H7 (cell line): ENCODE data around the gene RIPK3. TPM values are rescaled to one million over a fixed set of nuclear protein-coding genes. Genes with fewer than 3 reads are reported as not detected.
"Not testable (repeated sequence)": the region's sequence is repeated elsewhere in the genome, so short reads cannot be mapped to it uniquely, and the experiment has no call there.

Experiments
- DNase-seq: peaks from one replicate; pipeline ENCODE4 v3.0.0; 2012
- H3K27me3 ChIP-seq: 2 replicates; pipeline ENCODE4 v1.6.0; 2011; ENCODE audit warnings: mild to moderate bottlenecking, low read length; ENCODE audit not compliant: control insufficient read depth, insufficient read depth
- H3K36me3 ChIP-seq: replicated peaks from 2 replicates; pipeline ENCODE4 v1.5.1; 2011; ENCODE audit warnings: low read length; ENCODE audit not compliant: control insufficient read depth, insufficient read depth
- H3K4me3 ChIP-seq: 2 replicates; pipeline ENCODE4 v1.5.1; 2011; ENCODE audit warnings: low read depth, mild to moderate bottlenecking, control low read depth, low read length, moderate library complexity; ENCODE audit not compliant: insufficient read depth
- total RNA-seq: library from RNA; depleted of rRNA; stranded (reverse); fragments of >200 nt; shearing (Covaris generic); gene quantifications from 2 replicates; pipeline ENCODE4 v1.2.3, GENCODE V29; 2014

The RIPK3 gene
- total RNA-seq, 1 experiment from 2014 or later = not detected

DNA sequence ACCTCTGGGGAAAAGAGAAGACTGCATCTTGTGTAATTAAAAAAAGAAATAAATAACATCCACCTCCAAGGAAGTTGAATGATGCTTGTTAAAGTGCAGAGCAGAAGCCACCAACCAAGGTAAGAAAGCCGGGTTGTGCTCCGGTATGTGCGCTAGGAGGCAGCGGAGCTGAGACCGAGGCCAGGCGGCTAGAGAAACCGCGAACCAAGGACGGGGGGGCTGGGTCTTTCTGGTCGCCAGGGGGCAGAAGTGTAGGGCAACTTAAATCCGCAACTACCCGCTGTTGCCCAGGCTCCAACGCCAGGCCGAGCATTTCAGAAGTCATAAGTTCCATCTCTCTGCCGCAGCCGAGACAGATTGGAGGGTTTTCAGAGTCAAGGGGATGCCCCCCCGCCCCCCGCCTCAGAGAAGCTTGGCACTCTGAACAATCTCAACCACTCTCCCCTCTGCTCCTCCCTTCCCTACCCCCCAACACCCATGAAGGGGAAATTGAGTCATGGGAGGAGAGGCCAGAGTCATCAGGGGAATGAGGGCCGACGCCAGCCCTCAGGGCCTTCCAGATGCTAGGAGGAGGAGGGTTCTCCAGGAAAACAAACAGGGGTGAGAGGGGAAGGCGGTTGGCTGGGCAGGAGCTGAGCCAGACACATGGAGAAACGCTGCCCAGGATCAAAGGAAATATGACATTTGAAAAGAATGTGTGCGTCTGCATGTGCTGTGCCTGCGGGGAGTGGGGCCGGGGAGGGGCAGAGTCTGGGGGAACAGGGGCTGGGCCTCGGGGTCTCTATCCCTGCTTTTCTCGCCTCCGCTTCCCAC, 26.0 kb upstream of the RIPK3 start:
- Histone ChIP-seq H3K36me3 (no peaks in the 10 kb centered on the region), H3K4me3 (peak overlapping the region; percentile 62), H3K27me3 (peaks cover 16% of the 10 kb centered on the region)
- peak; percentile 78 for DNase-seq

DNA sequence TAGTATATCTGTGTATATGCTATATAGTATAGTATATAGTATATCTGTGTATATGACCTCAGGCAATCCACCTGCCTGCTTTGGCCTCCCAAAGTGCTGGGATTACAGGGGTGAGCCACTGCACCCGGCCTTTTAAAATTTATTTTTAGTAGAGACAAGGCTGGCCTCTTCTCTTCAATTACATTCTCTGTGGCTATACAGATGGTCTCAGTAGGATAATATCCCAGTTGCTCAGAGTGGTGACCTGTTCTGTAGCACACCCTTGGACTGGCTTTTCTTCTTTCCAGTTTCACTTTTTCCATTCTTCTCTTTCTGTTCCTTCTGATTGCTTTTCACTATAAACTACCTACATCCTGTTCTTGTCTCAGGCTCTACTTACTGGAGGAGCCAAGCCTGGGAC, 25.1 kb upstream of the RIPK3 start:
- peaks cover 16% of the 10 kb centered on the region for H3K27me3 ChIP-seq
- DNase-seq = no peak

DNA sequence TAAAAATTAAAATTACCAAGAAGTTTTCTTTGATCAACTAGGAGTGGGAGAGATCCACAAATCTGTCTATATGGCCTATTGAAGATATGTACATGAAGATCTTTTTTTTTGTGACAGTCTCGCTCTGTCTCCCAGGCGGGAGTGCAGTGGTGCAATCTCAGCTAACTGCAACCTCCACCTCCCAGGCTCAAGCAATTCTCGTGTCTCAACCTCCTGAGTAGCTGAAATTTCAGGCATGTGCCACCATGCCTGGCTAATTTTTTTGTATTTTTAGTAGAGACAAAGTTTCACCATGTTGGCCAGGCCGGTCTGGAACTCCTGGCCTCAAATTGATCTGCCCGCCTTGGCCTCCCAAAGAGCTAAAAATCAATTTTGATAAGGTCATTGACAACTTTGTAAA, 23.6 kb upstream of the RIPK3 start:
- Histone ChIP-seq H3K27me3 (peaks cover 9% of the 10 kb centered on the region), H3K4me3 (no peak overlapping the region), H3K36me3 (no peaks in the 10 kb centered on the region)
- DNase-seq = no peak

More for the DNA sequence above, 25.1 kb upstream of the RIPK3 start:
- no peaks in the 10 kb centered on the region for H3K36me3 ChIP-seq
- H3K4me3 ChIP-seq = no peak overlapping the region

DNA sequence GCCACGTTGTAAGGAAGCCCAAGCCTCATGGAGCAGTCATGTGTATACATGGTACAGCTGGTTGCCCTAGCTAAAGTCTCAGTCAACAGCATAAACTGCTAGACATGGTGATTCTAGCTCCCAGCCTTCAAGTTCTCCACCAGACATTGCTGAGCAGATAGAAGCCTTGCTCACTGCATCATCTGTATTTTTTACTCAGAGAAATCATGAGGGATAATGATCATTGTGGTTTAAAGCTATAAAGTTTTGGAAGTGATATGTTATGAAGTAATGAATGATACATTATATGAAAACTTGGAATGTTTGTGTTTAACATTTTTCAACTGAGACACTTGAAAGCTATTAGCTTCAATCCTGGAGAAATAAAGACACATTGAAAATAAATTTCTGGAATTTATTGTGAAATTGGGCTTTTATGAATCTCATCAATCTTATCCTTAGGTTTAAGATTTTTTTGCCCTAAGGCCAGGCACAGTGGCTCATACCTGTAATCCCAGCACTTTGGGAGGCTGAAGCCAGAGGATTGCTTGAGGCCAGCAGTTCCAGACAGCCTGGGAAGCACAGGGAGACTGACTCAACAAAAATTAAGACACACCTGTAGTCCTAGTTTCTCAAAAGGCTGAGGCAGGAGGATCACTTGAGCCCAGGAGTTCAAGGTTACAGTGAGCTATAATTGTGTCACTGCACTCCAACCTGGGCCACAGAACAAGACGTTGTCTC, 22.6 kb upstream of the RIPK3 start:
- no peak for DNase-seq
- Histone ChIP-seq H3K4me3 (no peak overlapping the region), H3K36me3 (no peaks in the 10 kb centered on the region), H3K27me3 (peaks cover 9% of the 10 kb centered on the region)

DNA sequence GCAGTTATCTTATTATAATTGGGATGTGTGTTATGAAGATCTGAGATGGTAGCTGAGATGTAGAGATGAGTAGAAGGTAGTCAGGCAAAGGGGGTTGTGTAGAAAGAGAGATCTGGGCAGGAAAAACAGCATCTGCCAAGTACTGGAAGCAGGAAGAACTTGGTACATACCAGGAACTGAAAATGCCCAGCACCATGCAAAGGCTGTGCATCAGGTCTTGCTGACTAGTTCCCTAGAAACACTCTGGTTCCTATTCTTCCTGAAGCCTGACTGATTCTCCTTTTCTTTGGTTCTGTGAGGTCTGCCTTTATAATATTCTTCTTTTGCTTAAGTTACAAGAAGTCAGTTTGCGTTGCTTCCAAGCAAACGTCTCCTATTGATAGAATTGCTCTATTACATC, 21.5 kb upstream of the RIPK3 start:
- peaks cover 9% of the 10 kb centered on the region for H3K27me3 ChIP-seq

DNA sequence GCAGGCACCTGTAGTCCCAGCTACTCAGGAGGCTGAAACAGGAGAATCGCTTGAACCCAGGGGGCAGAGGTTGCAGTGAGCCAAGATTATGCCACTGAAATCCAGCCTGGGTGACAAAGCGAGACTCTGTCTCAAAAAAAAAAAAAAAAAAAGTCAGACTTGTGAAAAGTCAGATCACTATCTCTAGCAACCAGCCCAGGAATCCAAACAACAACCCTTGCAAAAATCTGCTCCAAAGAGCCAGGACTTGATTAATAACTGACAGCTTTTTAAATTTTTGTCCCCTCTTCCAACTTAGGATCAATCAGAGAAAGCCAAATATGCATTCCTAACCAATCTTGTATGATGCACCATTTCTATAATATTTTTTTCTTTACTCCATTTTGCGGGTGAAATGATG, 20.5 kb upstream of the RIPK3 start:
- DNase-seq = no peak
- Histone ChIP-seq H3K36me3 (no peaks in the 10 kb centered on the region), H3K27me3 (peaks cover 4% of the 10 kb centered on the region)

More for the DNA sequence above, 21.5 kb upstream of the RIPK3 start:
- Histone ChIP-seq H3K4me3 (no peak overlapping the region), H3K36me3 (no peaks in the 10 kb centered on the region)
- no peak for DNase-seq

DNA sequence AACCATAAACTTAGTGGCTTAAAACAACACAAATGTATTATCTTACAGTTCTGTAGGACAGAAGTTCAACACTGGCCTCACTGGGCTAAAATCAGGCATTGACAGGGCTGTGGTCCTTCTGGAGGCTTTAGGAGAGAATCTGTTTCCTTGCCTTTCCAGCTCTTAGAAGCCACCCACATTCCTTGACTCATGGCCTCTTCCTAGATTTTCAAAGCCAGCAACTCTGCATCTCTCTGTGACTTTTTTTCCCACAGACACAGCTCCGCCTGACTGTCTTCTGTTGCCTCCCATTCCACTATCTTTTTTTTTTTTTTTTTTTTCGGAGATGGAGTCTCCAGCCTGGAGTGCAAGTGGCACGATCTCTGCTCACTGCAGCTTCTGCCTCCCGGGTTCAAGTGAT, 16.4 kb upstream of the RIPK3 start:
- Histone ChIP-seq H3K36me3 (no peaks in the 10 kb centered on the region), H3K27me3 (peaks cover 9% of the 10 kb centered on the region; the same call in 1 of the 2 replicates), H3K4me3 (no peak overlapping the region)
- no peak for DNase-seq

More for the DNA sequence above, 20.5 kb upstream of the RIPK3 start:
- no peak overlapping the region for H3K4me3 ChIP-seq

DNA sequence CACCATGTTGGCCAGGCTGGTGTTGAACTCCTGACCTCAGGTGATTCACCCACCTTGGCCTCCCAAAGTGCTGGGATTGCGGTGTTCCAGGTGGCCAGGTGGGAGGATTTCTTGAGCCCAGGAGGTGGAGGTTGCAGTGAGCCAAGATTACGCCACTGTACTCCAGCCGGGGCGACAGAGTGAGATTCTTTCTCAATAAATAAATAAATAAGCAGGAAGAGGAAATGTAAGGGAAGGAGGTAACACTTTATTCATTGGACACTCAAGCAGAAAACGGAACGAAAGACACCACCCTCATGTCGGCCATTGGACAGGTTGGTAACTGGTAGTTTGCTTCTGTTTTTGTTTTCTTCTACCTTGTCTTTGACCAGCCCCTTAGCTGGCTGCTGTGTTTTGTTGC, 15.2 kb upstream of the RIPK3 start:
- H3K36me3 ChIP-seq = no peaks in the 10 kb centered on the region
- H3K27me3 ChIP-seq = peaks cover 14% of the 10 kb centered on the region
- no peak for DNase-seq
- H3K4me3 ChIP-seq = no peak overlapping the region

DNA sequence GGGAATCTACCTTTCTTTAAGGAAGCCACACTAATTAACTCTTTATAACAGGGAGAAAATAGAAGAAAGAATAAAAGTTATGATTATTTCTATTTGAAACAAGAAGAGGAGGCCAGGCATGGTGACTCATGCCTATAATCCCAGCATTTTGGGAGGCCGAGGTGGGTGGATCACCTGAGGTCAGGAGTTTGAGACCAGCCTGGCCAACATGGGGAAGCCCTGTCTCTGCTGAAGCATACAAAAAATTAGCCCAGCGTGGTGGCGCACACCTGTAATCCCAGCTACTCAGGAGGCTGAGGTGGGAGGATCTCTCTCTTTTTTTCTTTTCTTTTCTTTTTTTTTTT, 14.7 kb upstream of the RIPK3 start:
- H3K27me3 ChIP-seq = peaks cover 19% of the 10 kb centered on the region

DNA sequence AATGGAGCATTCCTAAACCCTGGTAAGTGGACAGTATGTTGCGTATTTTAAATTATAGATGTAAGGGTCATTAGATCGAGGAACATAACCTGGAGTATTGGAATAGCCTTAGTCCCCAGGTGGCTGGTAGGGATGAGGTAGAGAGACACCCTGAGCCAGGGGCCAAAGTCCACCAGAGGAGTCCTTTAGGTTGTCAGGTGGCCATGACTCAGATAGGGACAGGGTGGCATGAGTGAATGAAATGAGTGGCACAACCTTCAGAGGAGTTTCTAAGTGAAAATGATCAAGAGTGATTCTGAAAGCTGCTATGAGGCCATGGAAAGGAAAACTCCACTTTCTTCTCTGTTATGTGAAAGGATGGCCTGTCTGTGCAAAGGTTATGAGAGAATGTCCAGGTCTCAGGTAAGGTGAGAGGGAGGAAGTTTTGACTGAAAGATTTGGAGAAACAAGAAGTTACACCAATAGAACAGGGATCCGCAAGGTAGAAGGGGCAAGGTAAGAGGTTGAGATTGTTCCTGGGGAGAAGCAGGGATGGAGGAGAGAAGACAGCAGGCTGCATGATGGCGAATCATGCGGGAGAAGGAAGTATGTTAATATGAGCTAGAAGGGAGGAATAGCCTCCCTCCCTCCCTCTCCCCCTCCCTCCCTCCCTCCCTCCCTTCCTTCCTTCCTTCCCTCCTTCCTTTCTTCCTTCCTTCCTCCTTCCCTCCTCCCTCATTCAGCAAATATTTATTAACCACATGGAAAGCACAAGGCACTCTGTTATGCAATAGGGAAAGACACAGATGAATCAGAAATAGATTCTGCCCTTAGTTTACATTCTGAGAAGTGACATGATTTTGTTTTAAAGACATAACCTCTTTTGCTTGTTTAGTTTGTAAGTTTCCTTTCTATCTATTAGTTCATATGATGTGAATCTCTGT, 14.0 kb upstream of the RIPK3 start:
- Histone ChIP-seq H3K36me3 (no peaks in the 10 kb centered on the region), H3K4me3 (no peak overlapping the region), H3K27me3 (peaks cover 19% of the 10 kb centered on the region)
- DNase-seq = no peak

More for the DNA sequence above, 14.7 kb upstream of the RIPK3 start:
- DNase-seq, H3K36me3 ChIP-seq, H3K4me3 ChIP-seq: not testable (repeated sequence)

DNA sequence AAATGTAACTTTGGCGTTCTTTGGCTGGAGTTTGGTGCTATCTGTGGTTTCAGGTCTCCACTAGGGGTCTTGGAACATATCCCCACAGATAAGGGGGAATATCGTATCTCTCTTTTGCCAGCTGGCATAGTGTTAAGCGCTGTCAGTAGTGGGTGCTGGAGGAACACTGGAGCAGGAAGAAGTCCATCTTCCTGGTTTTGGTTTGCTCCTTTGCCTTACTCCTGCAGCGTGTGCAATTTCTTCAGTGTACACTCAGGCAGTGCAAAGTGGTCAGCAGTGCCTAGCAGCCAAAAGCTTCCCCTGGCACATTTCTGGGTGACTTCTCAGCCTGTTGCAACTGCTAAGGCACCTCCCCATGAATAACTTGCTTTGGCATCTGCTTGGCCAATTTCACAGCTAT, 11.7 kb upstream of the RIPK3 start:
- Histone ChIP-seq H3K27me3 (peaks cover 27% of the 10 kb centered on the region), H3K4me3 (no peak overlapping the region), H3K36me3 (no peaks in the 10 kb centered on the region)
- DNase-seq = no peak

DNA sequence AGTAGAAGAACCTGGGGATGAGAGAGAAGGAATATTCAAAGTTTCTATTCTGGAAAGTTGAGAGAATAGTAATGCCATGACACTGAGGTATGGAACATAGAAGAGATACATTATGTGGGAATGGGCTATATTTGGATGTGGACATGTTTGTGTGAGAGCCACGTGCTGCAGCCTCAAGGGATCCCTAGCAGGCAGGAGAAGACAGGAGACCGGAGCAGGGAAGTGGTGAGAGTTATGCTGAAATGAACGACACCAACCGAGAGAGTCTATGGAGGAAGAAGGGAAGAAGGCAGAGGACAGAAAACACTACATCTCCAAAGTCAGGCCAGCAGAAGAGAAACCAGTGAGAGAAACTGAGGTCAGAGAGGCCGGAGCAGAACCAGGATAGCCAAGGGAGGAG, 10.0 kb upstream of the RIPK3 start:
- Histone ChIP-seq H3K27me3 (peaks cover 34% of the 10 kb centered on the region), H3K36me3 (no peaks in the 10 kb centered on the region), H3K4me3 (no peak overlapping the region)
- DNase-seq = no peak

DNA sequence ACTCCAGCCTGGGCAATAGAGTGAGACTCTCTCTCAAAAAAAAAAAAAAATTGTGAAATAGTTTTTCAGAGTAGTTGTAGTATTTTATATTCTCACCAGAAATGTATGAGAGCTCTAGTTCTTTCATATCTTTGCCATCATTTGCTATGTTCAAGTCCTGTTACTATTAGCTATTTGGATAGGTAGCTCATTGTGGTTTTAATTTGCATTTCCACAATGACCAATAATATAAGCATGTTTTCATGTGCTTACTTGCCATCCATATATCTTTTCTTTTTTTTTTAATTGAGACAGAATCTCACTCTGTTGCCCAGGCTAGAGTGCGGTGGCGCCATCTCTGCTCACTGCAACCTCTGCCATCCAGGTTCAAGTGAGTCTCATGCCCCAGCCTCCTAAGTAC, 8.4 kb upstream of the RIPK3 start:
- Histone ChIP-seq H3K36me3 (no peaks in the 10 kb centered on the region), H3K4me3 (no peak overlapping the region), H3K27me3 (peaks cover 41% of the 10 kb centered on the region)
- DNase-seq = no peak

DNA sequence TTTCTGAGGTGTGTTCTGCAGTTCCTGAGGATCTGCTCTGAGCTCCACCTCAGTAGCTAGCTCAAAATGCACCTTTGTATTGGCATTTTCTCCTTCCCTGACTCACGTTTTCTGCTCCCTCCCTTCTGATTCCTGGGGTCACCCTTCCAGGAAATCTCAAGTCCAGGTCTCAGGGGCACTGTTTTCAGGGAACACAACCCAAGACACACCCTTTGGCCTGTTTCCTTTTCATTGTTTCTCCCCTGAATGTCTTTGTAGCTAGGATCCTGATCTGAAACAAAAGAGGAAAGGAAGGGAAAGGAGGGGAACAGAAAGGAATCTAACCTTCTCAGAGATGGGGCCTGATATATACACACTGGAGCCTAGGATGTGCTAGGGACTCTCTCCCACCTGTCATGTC, 7.3 kb upstream of the RIPK3 start:
- H3K27me3 ChIP-seq = peaks cover 40% of the 10 kb centered on the region

More for the DNA sequence above, 7.3 kb upstream of the RIPK3 start:
- DNase-seq = no peak
- no peaks in the 10 kb centered on the region for H3K36me3 ChIP-seq
- no peak overlapping the region for H3K4me3 ChIP-seq
